HCT116 (cell line): ENCODE measurements around the gene DNAAF1. TPM values are rescaled to one million over a fixed set of nuclear protein-coding genes. Genes with fewer than 3 reads are reported as not detected.

ENCODE experiments used
- ATAC-seq: fragments of 200-7000 bp; cut with Tn5 transposase; 2 replicates; pipeline ENCODE4 v1.9.1; 2020; ENCODE audit warnings: mild to moderate bottlenecking, moderate library complexity
- BruUV-seq: library from RNA; stranded (reverse); fragments of 400-500 nt; replicated peaks from 2 replicates; lab custom pipeline; 2021; lab: Mats Ljungman, UMichigan
- CTCF ChIA-PET: fragments of 300-600 bp; sonication (Branson Sonifier 250); formaldehyde crosslinking; loops from one replicate; lab custom pipeline; 2021; ENCODE audit warnings: antibody characterized with exemption; lab: Charles Lee
- POLR2A ChIA-PET: fragments of 300-600, 350-600 bp; sonication (Branson Sonifier 250); formaldehyde crosslinking; loops from one replicate; lab custom pipeline; 2021; ENCODE audit warnings: antibody characterized with exemption; lab: Charles Lee
- RAD21 ChIA-PET, 2 experiments: fragments of 300-600 bp; sonication (Branson Sonifier 250); formaldehyde crosslinking; loops; one replicate each; lab custom pipeline; 2023; ENCODE audit warnings: low total read pairs in 2 of 2; ENCODE audit not compliant: uncharacterized antibody in 2 of 2, unreplicated experiment in 2 of 2, low non-redundant PET in 1 of 2; lab: Charles Lee
- DNase-seq: peaks from one replicate; pipeline ENCODE4 v3.0.0-alpha.2; 2010; ENCODE audit warnings: low read depth, low spot score
- H2AFZ ChIP-seq: fragments of 200-600 bp; shearing (Covaris generic), sonication (generic); 2 replicates; pipeline ENCODE4 v1.6.1; 2017; ENCODE audit warnings: low read depth, mixed run types, mixed read lengths, antibody characterized with exemption, low read length; ENCODE audit not compliant: poor library complexity, severe bottlenecking
- H3K27ac ChIP-seq: 2 replicates; pipeline ENCODE4 v1.5.1; 2012; ENCODE audit warnings: low read depth, low read length
- H3K27me3 ChIP-seq: fragments of 200-600 bp; sonication (generic); 2 replicates; pipeline ENCODE4 v1.6.1; 2016; ENCODE audit warnings: mixed run types, low read length, mixed read lengths; ENCODE audit not compliant: insufficient read depth
- H3K36me3 ChIP-seq, 2 experiments: fragments of 200-500 bp in 1 of 2; fragments of 200-600 bp in 1 of 2; sonication (Bioruptor generic) in 1 of 2; sonication (generic) in 1 of 2; 2 replicates each; pipeline versions ENCODE4 v1.5.1 to v1.6.1; 2014 to 2016; ENCODE audit warnings: low read length in 2 of 2, inconsistent platforms in 1 of 2, mixed read lengths in 1 of 2, mixed run types in 1 of 2; ENCODE audit not compliant: insufficient read depth in 2 of 2, control insufficient read depth in 1 of 2
- H3K4me1 ChIP-seq, 2 experiments: fragments of 200-600 bp in 1 of 2; sonication (generic) in 1 of 2; 2 replicates each; pipeline versions ENCODE4 v1.5.1 to v1.6.1; 2012 to 2017; ENCODE audit warnings: low read length in 2 of 2, inconsistent platforms in 1 of 2, mild to moderate bottlenecking in 1 of 2, mixed read lengths in 1 of 2, mixed run types in 1 of 2, moderate library complexity in 1 of 2; ENCODE audit not compliant: insufficient read depth in 2 of 2, control insufficient read depth in 1 of 2
- H3K4me2 ChIP-seq: fragments of 200-600 bp; sonication (generic); 2 replicates; pipeline ENCODE4 v1.6.1; 2017; ENCODE audit warnings: mixed run types, low read length, mixed read lengths
- H3K4me3 ChIP-seq, 2 experiments: fragments of 200-600 bp in 1 of 2; sonication (generic) in 1 of 2; replicated peaks in 1 of 2; 2 replicates each; pipeline ENCODE4 v1.5.1; 2011 to 2016; ENCODE audit warnings: low read length in 2 of 2, control low read depth in 1 of 2, low read depth in 1 of 2, mild to moderate bottlenecking in 1 of 2, mixed read lengths in 1 of 2, mixed run types in 1 of 2
- H3K79me2 ChIP-seq: fragments of 200-600 bp; sonication (generic); 2 replicates; pipeline ENCODE4 v1.6.1; 2017; ENCODE audit warnings: mild to moderate bottlenecking, mixed run types, low read length, moderate library complexity, mixed read lengths; ENCODE audit not compliant: insufficient read depth
- H3K9ac ChIP-seq: fragments of 200-600 bp; sonication (generic); 2 replicates; pipeline ENCODE4 v1.6.1; 2016; ENCODE audit warnings: low read length, mixed read lengths
- H3K9me2 ChIP-seq: fragments of 200-600 bp; sonication (generic), shearing (Covaris generic); 2 replicates; pipeline ENCODE4 v1.6.1; 2017; ENCODE audit warnings: mixed run types, mild to moderate bottlenecking, moderate library complexity; ENCODE audit not compliant: insufficient read depth
- H3K9me3 ChIP-seq, 2 experiments: fragments of 200-500 bp in 1 of 2; fragments of 200-600 bp in 1 of 2; sonication (Bioruptor generic) in 1 of 2; sonication (generic) in 1 of 2; 2 replicates each; pipeline ENCODE4 v1.6.1; 2014 to 2017; ENCODE audit warnings: low read length in 2 of 2, mixed read lengths in 2 of 2, inconsistent platforms in 1 of 2, low read depth in 1 of 2, mild to moderate bottlenecking in 1 of 2, mixed run types in 1 of 2, moderate library complexity in 1 of 2; ENCODE audit not compliant: control insufficient read depth in 1 of 2, insufficient read depth in 1 of 2
- H4K20me1 ChIP-seq: fragments of 200-600 bp; sonication (generic), shearing (Covaris generic); 2 replicates; pipeline ENCODE4 v1.6.1; 2017; ENCODE audit warnings: mixed run types, mild to moderate bottlenecking, moderate library complexity; ENCODE audit not compliant: insufficient read depth
- ATF3 ChIP-seq: IDR thresholded peaks from 2 replicates; pipeline ENCODE4 v1.6.1; 2012
- CTCF ChIP-seq, 3 experiments: fragments of 200-600 bp in 1 of 3; sonication (generic) in 1 of 3; IDR thresholded peaks in 2 of 3; conservative IDR thresholded peaks in 1 of 3; 2 replicates each; pipeline ENCODE4 v1.5.1; 2012 to 2017; ENCODE audit warnings: low read depth in 2 of 3, low read length in 2 of 3, antibody characterized with exemption in 1 of 3, borderline replicate concordance in 1 of 3, control low read depth in 1 of 3, mild to moderate bottlenecking in 1 of 3, mixed read lengths in 1 of 3, mixed run types in 1 of 3, moderate library complexity in 1 of 3; ENCODE audit not compliant: insufficient read depth in 1 of 3
- EGR1 ChIP-seq: IDR thresholded peaks from 2 replicates; pipeline ENCODE4 v1.6.1; 2012; ENCODE audit warnings: low read depth
- FOSL1 ChIP-seq: IDR thresholded peaks from 2 replicates; pipeline ENCODE4 v1.6.1; 2012; ENCODE audit warnings: low read depth
- POLR2A ChIP-seq: IDR thresholded peaks from 2 replicates; pipeline ENCODE4 v1.7.0; 2011; ENCODE audit warnings: borderline replicate concordance; ENCODE audit not compliant: insufficient read depth, insufficient read length; ENCODE audit errors: extremely low read depth
- POLR2AphosphoS5 ChIP-seq: IDR thresholded peaks from 2 replicates; pipeline ENCODE4 v1.6.1; 2011; ENCODE audit warnings: mild to moderate bottlenecking, low read depth, low read length, moderate library complexity
- REST ChIP-seq: IDR thresholded peaks from 2 replicates; pipeline ENCODE4 v1.6.1; 2012; ENCODE audit warnings: low read depth
- SP1 ChIP-seq: IDR thresholded peaks from 2 replicates; pipeline ENCODE4 v1.6.1; 2012; ENCODE audit warnings: low read depth
- ZBTB33 ChIP-seq: IDR thresholded peaks from 2 replicates; pipeline ENCODE4 v1.6.1; 2011; ENCODE audit warnings: mild to moderate bottlenecking, low read length, moderate library complexity; ENCODE audit not compliant: insufficient replicate concordance; ENCODE audit errors: extremely low read depth
- intact Hi-C: fragments of 100-400 bp; cut with micrococcal nuclease; formaldehyde crosslinking; loops from 2 replicates; pipeline ENCODE4 v1.10.0; 2022
- total RNA-seq: library from RNA; stranded (reverse); gene quantifications from one replicate; pipeline ENCODE4 v1.2.1, GENCODE V29; 2021; ENCODE audit not compliant: unreplicated experiment

Gene DNAAF1
- total RNA-seq, 1 experiment from 2014 or later: 0.30 TPM

GRCh38 chr16:84138500-84138823, 6.6 kb upstream of the DNAAF1 start:
- Histone ChIP-seq H2AFZ (no peak overlapping the region), H3K9me2 (no peaks in the 10 kb centered on the region), H3K27me3 (no peaks in the 10 kb centered on the region), H3K4me3 (peak overlapping the region in 1 of 2 experiments; percentile 38; a peak in 1 of 4 replicates), H3K79me2 (peaks cover 62% of the 10 kb centered on the region)
- no TSS peak for BruUV-seq
- RAD21 ChIA-PET: no interaction called here
- TF ChIP-seq FOSL1 (no peak), POLR2AphosphoS5 (no peak)
- TF ChIP-seq, all 23 proteins: peak for 0
- intact Hi-C loops: no loop called here
- ATAC-seq: no peak
- ChIA-PET CTCF (no interaction called here), POLR2A (no interaction called here)
- H3K9me3 ChIP-seq: no peaks in the 10 kb centered on the region
- H3K36me3 ChIP-seq: no peaks in the 10 kb centered on the region
- no peak for DNase-seq
- H4K20me1 ChIP-seq: no peaks in the 10 kb centered on the region; the same call in 1 of the 2 replicates
- peak overlapping the region; percentile 81 for H3K4me2 ChIP-seq
- H3K4me1 ChIP-seq: peaks cover 23 to 35% of the 10 kb centered on the region in 2 experiments
- H3K27ac ChIP-seq: peak overlapping the region; percentile 10; the same call in 1 of the 2 replicates
- H3K9ac ChIP-seq: peak overlapping the region; percentile 29

GRCh38 chr16:84138824-84139627, 6.1 kb upstream of the DNAAF1 start:
- Histone ChIP-seq H2AFZ (no peak overlapping the region), H3K27ac (peak overlapping the region; percentile 10), H3K79me2 (peaks cover 68% of the 10 kb centered on the region), H3K36me3 (no peaks in the 10 kb centered on the region), H3K27me3 (no peaks in the 10 kb centered on the region), H4K20me1 (no peaks in the 10 kb centered on the region; the same call in 1 of the 2 replicates), H3K4me1 (peaks cover 26 to 39% of the 10 kb centered on the region in 2 experiments), H3K9ac (peak overlapping the region; percentile 29), H3K4me2 (peak overlapping the region; percentile 81), H3K9me3 (no peaks in the 10 kb centered on the region), H3K9me2 (no peaks in the 10 kb centered on the region), H3K4me3 (peak overlapping the region in 1 of 2 experiments; percentile 38; a peak in 2 of 4 replicates)
- RAD21 ChIA-PET: interaction anchor here in 1 of 2 experiments (0.6 kb wide), 1 partner anchor 138 kb away, joined by 3 read pairs; no protein-coding TSS in a partner anchor
- POLR2A ChIA-PET: no interaction called here
- intact Hi-C loops: no loop called here
- ATAC-seq (peak; percentile 74), DNase-seq (peak; percentile 54)
- no TSS peak for BruUV-seq
- CTCF ChIA-PET: no interaction called here
- TF ChIP-seq POLR2AphosphoS5 (no peak), REST (no peak), CTCF (IDR thresholded peaks at IDR 0.05 in 2 of 3, conservative IDR thresholded peaks at IDR 0.05 in 1 of 3; ENCODE audit: borderline replicate concordance in 1 of 3, insufficient read depth in 1 of 3, low read depth in 2 of 3, low read length in 2 of 3) (no peak), EGR1 (no peak), SP1 (peak; percentile 54; the same call in 1 of the 2 replicates), ATF3 (no peak), POLR2A (no peak), ZBTB33 (no peak)
